Measurements from ENCODE around the gene MYO5A.

GRCh38 chr15:52524223-52525136 is 4.2 kb downstream of the MYO5A start:
- TF ChIP-seq CTCF (IDR thresholded peaks at IDR 0.05) (no peak), POLR2A (IDR thresholded peaks at IDR 0.05) (no peak)
